Measurements from ENCODE around the gene MGME1. TPM values are rescaled to one million over a fixed set of nuclear protein-coding genes. Genes with fewer than 3 reads are reported as not detected.

MGME1 gene
- total and polyA plus RNA-seq, 2 of the 13 experiments (the other 11 are each of a cell fraction or from before 2014, with no cell fraction given): 36.7 to 66.6 TPM

DNA sequence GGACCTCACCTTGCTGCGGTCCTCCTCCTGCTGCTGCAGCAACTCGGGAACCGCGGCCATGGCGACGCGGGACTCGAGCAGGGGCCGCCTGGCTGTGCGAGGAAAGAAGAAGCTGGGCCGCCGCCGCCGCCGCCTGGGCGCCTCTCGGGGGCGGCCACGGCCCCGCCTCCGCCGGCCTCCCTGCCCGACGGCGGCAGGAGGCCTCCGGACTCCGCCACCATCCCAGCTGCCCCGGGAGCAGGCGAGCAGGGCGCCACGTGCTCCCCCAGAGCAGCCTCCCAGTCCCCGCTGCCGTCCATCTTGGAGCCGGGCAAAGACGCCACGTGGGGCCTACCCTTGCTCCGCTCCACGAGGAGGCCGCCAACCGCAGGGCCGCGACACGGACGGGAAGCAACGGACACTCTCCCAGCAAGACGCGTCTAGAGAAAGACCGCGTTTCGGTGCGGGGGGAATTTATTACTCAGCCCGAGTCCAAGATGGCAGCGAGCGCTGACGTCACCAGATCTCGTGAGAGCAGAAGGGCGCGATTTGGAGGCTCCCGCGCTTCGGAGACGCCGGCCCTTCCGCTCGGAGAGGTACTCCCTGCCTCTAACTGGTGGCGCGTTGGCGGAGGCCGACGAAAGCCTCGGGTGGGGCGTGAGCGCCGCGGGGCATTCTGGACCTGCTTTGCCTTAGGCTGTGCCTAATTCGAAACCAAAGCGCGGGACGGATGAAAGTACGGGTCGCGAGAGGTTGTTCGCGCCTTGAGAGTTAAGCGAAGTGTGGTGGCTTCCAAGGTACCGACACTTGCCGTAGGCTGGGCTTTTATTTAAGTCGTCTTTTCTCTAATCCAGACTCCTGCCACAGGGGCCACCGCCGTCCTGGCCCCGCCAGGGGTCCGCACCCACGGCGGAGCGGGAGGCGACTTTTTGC lies at the start of gene MGME1, which contains the start of gene SNX5 (continued):
- TF ChIP-seq ZNF354B (CRISPR knock-in tag; IDR thresholded peaks at IDR 0.05): no peak; the same call in 1 of the 2 replicates
- TF ChIP-seq ZNF879 (CRISPR knock-in tag; IDR thresholded peaks at IDR 0.05): peak; percentile 98; the same call in 1 of the 2 replicates
- peak; percentile 96 for TF ChIP-seq FOXC1 (CRISPR knock-in tag; IDR thresholded peaks at IDR 0.05; ENCODE audit: borderline replicate concordance)
- peak; percentile 94; the same call in 1 of the 2 replicates for TF ChIP-seq KDM5A (IDR thresholded peaks at IDR 0.05; ENCODE audit: borderline replicate concordance, low read length)
- TF ChIP-seq POGZ (CRISPR knock-in tag; IDR thresholded peaks at IDR 0.05): peak; percentile 99
- peak; percentile 61; the same call in 1 of the 2 replicates for TF ChIP-seq MLXIP (CRISPR knock-in tag; IDR thresholded peaks at IDR 0.05; ENCODE audit: borderline replicate concordance)
- TF ChIP-seq, protein P1, sequence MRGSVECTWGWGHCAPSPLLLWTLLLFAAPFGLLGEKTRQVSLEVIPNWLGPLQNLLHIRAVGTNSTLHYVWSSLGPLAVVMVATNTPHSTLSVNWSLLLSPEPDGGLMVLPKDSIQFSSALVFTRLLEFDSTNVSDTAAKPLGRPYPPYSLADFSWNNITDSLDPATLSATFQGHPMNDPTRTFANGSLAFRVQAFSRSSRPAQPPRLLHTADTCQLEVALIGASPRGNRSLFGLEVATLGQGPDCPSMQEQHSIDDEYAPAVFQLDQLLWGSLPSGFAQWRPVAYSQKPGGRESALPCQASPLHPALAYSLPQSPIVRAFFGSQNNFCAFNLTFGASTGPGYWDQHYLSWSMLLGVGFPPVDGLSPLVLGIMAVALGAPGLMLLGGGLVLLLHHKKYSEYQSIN (CRISPR knock-in tag; IDR thresholded peaks at IDR 0.05; ENCODE audit: borderline replicate concordance): 0 out of 2 replicates have a peak, but pooled peaks have one; percentile 85
- peak; percentile 84 for TF ChIP-seq AKAP8 (CRISPR knock-in tag; IDR thresholded peaks at IDR 0.05)
- TF ChIP-seq THAP7 (CRISPR knock-in tag; IDR thresholded peaks at IDR 0.05): peak; percentile 92
- TF ChIP-seq HOXA9 (CRISPR knock-in tag; IDR thresholded peaks at IDR 0.05; ENCODE audit: borderline replicate concordance): peak; percentile 99
- peak; percentile 69; the same call in 1 of the 2 replicates for TF ChIP-seq ZNF121 (CRISPR knock-in tag; IDR thresholded peaks at IDR 0.05)
- TF ChIP-seq JDP2 (CRISPR knock-in tag; IDR thresholded peaks at IDR 0.05; ENCODE audit: borderline replicate concordance): peak; percentile 97
- peak; percentile 70 for TF ChIP-seq HCFC1 (IDR thresholded peaks at IDR 0.05; ENCODE audit: low read depth, low read length)
- peak; percentile 87; the same call in 1 of the 2 replicates for TF ChIP-seq GZF1 (CRISPR knock-in tag; IDR thresholded peaks at IDR 0.05)
- TF ChIP-seq, protein P2, sequence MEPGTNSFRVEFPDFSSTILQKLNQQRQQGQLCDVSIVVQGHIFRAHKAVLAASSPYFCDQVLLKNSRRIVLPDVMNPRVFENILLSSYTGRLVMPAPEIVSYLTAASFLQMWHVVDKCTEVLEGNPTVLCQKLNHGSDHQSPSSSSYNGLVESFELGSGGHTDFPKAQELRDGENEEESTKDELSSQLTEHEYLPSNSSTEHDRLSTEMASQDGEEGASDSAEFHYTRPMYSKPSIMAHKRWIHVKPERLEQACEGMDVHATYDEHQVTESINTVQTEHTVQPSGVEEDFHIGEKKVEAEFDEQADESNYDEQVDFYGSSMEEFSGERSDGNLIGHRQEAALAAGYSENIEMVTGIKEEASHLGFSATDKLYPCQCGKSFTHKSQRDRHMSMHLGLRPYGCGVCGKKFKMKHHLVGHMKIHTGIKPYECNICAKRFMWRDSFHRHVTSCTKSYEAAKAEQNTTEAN (CRISPR knock-in tag; conservative IDR thresholded peaks at IDR 0.05): no peak; the same call in none of the 2 replicates
- no peak; the same call in 1 of the 2 replicates for TF ChIP-seq PAX8 (CRISPR knock-in tag; IDR thresholded peaks at IDR 0.05; ENCODE audit: borderline replicate concordance)
- peak; percentile 99 for TF ChIP-seq ZNF550 (CRISPR knock-in tag; IDR thresholded peaks at IDR 0.05; ENCODE audit: borderline replicate concordance)
- peak; percentile 85; the same call in 1 of the 2 replicates for TF ChIP-seq ZBTB7A (CRISPR knock-in tag; IDR thresholded peaks at IDR 0.05)
- TF ChIP-seq ATF7-NPFF (CRISPR knock-in tag; IDR thresholded peaks at IDR 0.05; ENCODE audit: low read depth): peak; percentile 99
- TF ChIP-seq ZNF383 (CRISPR knock-in tag; IDR thresholded peaks at IDR 0.05; ENCODE audit: borderline replicate concordance): no peak
- peak; percentile 98 for TF ChIP-seq ZNF446 (CRISPR knock-in tag; IDR thresholded peaks at IDR 0.05)
- TF ChIP-seq RARA (CRISPR knock-in tag; IDR thresholded peaks at IDR 0.05): peak; percentile 71
- no peak for TF ChIP-seq PCBP2 (optimal IDR thresholded peaks at IDR 0.05; ENCODE audit: low read depth, low read length, poor library complexity, severe bottlenecking)

All from HepG2 (cell line).